GM19023 (cell line): ENCODE data around the gene FILIP1.

ENCODE experiments used
- ATAC-seq: cut with Tn5 transposase; IDR thresholded peaks from one replicate; pipeline ENCODE4 v1.9.1; 2021; ENCODE audit warnings: mild to moderate bottlenecking, moderate library complexity; ENCODE audit not compliant: unreplicated experiment

The FILIP1 gene

DNA sequence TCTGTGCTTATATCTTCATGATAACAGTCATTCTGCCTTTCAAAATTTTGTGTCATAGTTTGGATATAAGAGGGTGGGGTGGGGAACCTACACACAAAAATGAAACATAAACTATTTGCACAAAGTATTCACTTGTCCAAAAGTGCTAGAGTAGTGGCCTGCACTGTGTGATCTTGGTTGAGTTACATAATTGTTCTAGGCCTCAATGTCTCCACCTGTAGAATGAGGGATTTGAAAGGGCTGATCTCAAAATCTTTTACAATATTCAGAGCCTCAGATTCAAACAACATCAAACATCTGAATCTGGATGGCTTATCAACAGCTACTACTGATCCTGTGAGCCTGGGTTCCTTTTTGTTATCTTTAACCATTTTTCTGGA is 144.7 kb downstream of the FILIP1 start:
- no peak for ATAC-seq

DNA sequence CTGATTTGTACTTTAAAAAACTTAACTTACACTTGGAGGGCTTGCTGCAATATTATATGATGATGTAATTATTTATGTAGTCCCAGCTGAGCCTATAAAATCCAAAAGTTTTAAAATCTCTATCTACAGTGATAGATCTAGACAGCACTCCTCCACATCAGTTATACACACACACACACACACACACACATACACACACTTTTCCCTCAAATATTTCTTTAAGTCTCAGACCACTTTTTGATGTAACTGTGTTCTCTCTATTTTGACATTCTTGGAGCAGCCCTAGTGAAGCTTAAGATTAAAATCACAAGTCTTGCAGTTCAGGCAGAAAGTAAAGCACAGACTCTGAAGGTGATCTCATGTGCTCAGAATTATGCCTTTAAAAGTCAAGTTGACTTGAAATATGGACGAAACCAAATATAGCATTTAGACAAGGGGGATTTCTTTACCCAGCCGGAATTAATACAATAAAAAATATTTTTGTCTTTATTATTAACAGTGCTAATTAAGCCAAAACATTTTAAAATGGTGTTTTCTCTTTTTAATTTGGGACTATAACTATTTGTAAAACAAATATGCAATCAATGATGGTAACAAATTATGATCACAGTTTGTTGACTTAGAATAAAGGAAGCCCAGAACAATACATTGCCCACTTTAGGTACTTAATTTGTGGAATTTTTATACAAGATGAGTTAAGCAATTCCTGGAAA is 145.5 kb downstream of the FILIP1 start:
- no peak for ATAC-seq

DNA sequence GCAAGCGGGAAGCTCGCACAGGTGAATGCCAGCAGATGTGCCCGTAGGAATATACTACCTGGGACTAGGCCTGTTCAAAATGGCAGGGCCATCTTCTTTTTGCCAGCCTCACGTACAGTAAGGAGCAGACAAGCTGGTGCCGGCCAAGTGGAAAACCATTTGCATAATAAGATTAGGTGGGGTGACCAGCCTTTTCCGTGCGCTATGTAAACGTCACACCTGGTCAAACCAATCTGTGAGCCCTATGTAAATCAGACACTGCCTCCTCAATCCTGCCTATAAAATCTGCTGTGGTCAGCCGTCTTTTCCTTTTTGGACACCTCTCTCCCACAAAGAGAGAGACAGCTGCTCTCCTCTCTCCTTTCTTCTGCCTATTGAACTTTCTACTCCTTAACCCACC is 148.2 kb downstream of the FILIP1 start:
- ATAC-seq: no peak

DNA sequence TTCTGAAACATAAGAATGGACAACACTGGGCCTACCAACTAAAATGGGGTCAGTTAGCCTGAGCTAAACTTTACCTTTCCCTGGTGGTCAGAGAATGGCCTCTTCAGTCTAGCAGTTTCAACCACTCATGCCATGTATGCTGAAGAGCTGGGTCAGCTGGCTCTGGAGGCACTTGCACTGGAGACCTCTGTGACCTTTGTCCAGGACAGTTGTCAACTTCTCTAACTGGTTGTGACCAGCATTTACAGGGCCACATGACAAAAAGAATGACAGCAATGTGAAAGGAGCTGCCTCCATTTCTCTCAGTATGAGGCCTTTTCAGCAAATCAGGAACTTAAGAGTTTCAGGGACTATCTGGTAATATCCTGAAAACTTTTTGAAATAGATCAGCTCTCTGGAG is 149.1 kb downstream of the FILIP1 start:
- ATAC-seq: no peak

DNA sequence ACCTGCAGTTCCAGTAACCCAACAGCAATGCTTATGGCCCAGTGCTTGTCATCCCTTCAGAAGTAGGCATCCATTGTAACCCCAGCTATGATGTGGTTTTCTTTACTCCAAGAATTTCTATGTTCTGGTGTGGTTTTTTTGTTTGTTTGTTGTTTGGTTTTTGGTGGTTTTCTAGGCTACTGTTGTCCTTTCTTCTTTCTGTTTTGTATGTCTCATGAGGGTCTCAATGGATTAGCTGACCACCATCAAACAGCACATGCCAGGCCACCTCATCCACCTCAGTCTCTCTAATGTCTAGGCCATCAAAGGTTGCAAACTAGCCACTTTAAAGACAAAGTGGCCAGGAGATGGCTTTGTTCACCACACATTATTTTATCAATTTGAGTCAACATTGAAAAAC is 149.6 kb downstream of the FILIP1 start:
- no peak for ATAC-seq

DNA sequence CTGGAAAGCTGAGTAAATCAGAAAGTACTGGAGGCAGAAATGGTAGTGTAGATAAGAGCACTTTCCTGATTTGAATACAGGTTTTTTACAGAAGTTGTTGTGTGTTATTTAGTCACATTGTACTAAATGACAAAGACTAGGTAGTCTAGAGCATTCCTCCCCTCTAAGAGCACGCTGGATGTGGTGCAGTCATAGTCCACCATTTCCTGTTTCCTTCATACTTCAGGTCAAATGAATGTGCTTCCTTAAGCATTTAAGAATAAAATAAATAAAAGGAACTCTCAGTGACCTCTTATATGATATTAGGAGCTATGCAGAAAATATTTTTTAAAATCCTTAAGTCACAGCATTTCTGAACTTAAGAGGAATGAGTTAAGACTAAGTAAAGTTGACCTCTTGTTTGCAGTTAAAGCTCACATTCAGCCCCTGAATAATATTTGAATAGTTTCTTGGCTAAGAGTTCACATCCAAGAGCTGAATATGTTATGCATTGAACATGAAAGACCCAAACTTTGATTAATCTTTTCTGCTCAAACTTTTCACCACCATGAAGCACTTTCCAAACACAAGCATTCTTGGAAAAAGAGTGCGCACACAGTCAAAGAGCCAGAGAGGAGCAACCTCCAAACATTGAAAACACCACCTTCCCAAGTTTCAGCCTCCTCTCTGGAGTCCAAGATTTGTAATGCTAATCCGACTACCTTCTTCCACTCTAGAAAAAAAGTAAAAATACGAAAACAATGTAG is 155.6 kb downstream of the FILIP1 start:
- ATAC-seq: no peak

DNA sequence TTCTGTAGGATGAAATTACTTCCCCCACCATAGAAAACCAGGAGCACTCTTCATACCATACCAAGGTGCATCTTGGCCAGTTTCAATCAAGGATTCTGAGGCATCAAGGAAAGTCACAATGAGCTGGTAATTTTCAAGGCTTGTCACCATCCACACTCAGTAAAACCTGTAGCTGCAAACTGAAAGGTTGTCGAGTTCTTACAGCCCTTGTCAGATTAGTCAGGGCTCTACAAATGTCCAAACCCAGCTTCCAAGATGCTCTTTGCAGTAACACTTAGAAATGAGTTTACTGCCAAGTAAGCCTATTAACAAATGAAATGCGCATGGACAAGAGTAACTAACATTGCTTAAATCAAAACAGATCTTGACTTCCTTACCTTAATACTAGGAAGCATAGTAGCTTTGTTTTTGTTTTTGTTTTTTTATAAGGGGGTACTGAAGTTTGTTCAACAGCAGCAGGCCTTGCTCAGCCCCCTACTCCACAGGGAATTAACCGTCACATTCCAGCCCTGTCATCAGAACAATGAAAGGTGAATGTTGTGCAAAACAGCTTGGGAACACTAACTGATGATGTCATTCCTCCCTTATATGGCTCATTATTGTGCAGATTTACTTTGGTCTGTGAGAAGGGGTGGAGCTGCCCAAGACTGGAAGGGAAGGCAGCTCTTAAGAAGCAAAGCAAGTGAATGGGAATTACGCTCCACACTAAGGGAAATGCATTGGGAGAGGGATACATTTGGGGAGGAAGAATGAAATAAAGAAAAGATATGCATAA is 159.1 kb downstream of the FILIP1 start:
- ATAC-seq: no peak

DNA sequence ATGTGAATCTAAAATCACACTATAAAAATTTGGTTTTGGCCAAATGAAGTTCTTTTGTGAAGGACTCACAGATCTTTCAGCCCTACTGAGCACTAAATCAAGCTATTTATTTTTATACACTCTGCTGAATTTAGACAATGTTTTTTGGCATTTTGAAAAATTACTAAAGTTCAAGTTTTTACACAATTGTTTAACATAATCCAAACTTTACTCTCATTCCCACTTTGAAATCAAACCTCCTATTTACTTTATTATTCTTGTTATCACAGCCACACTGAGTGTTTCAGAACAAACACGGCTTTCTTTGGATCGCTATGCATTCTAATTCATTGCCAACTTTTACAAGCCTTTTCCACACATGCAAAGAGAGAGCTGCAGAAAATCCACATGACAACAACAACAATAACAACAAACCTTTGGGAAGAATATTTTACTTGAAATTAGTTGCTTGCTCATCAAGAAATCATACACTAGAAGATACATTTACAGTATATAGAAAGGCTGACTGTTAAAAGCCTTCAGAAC is 159.9 kb downstream of the FILIP1 start:
- ATAC-seq: no peak

DNA sequence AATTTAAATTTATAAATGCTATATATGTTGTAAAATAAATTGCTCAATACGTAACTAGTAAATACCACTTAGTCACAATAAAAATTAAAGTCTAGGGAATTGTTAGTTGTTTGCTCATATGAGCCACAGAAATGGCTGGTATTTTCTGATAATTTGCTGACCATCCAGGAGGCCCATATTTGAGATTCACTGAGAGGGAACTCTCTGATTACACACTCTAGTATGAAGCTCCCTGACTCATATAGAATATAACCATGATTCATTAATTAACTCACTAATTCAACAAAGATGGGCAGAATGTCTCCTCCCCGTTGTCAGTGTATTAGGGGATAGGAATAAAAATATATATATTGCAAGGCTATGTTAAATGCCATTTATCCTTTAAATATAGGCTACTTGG is 162.4 kb downstream of the FILIP1 start:
- no peak for ATAC-seq

DNA sequence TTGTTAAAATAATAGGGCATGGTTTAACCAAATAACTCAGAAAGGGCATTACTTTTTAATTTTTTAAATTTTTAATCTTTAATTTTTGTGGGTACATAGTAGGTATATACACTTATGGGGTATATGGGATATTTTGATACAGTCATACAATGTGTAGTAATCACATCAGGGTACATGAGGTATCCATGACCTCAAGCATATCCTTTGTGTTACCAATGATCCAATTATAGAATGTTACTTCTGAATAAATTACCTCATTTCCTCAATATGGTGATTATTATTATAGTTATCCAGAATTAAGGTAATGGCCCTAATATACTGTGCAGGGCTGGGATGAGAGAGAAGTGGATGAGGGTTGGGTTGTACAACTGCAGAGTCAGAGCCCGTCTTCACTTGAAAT is 163.9 kb downstream of the FILIP1 start:
- no peak for ATAC-seq

DNA sequence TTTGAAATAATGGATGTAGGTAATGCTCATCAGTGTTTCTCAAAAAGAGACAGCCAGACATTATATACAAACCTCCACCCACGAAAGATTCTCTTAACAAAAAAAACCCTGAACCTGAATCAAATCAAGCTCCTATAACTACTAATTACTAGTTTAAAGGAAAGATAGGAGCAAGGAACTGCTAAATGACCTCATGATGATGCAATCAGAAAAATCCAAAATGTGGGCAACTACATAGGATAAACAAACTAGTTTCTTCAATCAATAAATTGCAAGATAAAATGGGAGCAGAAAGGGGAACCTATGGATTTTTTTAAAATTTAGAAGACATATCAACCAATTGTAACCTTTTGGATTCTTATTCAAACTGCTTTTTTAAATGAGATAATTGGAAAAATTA is 165.8 kb downstream of the FILIP1 start:
- no peak for ATAC-seq

DNA sequence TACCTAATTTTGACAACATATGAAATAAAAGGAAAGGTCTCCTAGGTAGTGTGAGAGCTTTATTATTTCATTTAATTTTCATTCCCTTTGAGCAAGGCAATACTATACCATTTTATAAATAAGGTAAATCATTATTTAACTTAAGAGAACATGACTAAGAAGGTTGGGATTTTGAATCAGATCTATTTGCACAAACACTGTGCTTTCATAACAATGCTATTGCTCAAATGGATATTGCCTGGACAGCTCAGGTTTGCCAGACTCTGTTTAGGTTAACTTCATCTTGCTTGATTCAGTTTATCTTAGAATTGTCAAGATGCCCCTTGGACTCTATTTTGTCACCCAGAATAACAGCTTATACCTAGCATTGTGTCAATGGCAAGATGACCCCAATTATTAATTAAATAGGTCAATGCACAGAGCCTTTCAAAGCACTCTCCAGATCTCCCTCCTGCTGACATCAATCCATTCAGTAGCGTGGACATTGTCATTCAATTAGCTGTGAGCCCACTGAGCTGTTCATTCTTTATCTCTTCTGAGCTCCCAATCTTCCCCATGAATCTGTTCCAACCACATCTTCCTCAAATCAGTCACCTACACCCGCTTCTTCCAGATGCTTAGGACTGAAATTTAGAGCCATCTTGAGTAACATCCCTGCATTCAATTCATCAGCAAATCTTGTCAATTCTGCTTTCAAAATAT is 166.9 kb downstream of the FILIP1 start:
- ATAC-seq: no peak

DNA sequence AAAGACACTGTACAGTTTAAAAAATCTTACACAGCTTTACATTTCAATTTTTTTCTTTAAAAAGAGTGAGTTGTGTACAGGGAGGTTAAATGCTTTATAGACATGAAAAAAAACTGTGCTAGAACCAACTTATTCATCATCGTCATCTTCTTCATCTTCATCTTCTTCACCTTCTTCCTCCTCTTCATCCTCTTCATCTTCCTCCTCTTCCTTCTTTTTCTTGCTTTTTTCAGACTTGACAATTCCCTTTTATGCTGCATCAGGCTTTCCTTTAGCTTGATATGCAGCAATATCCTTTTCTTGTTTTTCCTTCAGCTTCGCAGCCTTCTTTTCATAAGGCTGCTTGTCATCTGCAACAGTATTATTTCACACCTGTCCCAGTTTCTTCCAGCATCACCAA is 174.7 kb downstream of the FILIP1 start:
- ATAC-seq: no peak

DNA sequence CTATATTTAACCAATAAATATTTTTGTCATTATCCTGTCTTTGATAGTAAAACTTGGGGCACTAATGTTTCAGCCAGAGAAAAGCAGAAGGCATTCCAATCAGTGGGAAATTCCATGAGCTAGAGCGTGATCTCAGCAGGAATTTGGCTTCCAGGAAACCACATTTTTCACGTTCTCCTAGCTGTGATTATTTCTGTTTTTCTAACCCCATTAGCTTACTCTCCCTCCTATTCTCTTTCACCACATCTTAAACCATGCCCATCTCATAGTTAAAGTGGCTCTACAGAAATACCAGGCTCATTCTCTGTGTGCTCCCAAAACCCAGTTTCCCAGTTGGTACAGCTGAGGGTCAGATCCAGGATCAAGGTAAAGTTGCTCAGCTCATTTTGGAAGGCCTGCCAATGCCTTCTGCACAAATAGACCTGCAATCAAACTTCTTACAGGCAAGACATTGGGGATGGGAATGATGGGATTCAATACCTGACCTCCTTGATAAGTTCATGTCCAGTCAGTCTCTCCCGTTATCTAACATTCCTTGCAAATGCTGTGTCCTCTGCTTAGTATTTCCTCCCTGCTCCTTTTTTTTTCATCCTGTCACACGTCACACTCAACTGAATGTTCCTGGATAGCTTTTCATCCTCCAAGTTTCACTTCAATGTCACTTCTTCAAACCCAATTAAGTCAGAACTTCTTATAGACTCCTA is 175.9 kb downstream of the FILIP1 start:
- no peak for ATAC-seq

DNA sequence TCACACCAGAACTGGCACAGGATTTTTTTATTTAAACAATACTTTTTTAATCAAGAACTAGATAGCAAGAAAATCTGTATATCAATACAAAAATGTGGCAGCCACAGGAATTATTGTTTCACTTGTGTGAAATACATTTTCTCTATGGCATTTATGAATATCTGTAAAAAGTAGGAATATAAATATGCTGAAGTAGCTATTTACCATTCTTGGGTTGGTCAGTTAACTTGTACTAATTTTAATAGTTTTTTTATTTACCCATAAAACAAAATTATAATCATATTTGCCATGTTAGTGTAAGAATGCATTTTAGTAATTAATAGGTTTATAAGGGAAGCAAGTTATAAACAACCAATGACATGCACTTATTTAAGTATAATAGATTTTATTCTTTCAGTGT is 177.6 kb downstream of the FILIP1 start:
- no peak for ATAC-seq

DNA sequence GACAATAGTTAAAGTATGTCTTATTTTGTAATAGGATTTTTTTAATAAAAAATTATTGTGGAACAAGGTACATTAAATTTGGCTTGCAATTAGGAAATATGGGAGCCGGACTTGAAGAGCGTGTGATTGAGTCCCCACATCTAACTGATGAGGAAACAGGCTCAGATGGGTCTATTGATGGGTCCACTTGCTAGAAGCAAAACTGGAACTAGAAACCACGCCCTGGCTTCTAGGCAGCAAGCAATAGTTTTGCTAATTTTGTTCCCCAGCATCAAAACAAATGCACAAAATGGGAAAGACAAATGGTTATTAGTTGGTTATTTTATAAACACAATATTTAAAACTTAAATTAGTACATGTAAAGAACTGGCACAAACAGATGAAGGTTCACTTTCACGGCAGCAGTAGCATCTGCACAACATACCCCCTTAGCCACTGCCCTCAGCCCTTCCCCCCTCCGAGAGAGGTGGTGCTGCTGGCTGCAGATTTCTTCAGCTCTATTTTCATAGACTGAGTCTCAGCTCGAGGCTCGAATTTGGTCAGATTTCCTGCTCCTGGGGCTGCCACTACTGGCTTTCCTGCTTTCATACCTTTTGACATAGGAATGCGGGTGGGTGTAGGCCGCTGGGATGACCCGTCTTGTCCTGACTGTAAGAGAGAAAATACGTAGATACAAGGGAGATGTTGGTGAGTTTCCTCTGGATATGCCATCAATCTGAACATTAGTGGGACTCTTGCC is 185.2 kb downstream of the FILIP1 start:
- no peak for ATAC-seq

DNA sequence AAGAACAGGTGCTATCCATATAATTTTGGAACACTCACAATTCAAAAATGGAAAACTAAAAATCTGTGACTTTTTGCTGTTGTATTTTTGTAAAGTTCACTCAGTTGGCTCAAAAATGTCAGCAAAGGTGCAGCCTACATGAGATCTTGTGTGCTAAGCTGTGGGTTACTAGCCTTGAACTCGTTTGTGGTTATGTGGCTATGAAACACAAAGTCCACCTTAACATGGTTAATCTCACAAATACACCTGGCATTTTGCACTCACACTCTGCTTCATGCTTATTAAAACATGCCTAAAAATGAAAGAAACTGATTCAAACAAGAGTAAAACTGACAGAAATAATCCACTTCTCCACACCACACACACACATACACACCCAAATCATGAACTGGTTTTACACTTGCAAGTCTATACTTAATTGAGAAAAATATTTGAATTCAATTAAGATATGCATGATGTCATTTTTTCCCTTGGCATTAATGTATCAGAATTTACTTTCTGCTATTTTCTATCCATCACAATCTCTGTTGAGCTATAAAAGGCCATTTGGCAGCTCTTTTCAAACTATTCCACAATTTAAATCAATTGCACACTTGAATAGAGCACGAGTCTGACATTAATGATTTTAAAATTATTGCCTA is 186.1 kb downstream of the FILIP1 start:
- ATAC-seq: no peak

DNA sequence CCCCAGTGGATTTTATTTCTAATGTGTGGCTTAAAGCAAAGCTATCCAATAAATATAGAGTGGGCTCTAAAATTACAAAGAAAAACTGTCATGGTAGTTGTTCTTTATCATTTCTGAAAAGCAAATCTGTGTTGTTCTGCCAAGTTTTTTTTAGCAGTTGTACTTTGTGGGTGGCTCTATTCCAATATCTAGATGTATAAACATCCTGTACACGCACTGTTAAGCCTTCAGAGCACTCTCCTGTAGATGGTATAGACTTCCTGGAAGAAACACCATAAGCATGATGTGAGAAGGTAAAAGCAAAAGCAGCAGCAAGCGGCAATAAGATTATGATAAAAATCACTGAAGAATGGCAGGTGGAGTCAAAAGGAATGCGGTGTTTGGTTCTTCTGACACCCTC is 187.5 kb downstream of the FILIP1 start:
- no peak for ATAC-seq

DNA sequence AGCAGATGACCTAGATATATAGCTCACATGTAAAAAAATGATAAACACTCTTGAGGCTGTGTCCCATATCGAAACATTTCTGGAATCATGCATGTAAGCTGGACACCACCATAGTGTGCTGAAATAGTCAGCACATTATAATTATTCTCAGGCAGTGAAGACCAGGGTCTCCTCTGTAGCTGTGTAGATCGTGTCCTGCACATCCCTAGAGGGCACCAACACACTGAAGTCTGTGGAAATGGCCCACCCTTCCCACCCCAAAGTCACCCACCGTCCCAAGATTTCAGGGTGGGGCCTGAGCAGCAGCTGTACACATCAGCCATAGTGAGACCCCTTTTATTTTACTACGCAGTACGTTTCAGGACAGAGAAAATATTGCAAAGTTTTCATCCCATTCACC is 188.0 kb downstream of the FILIP1 start:
- ATAC-seq: no peak
